ENCODE measurements around the gene ARHGEF26.
"Not testable (repeated sequence)": the region's sequence is repeated elsewhere in the genome, so short reads cannot be mapped to it uniquely, and the experiment has no call there.

Gene ARHGEF26

GRCh38 chr3:154120961-154121700, at the start of gene ARHGEF26:
Gene ARHGEF26, plus strand, starts transcription at chr3:154121390. Its CDS starts 603 bp downstream, at chr3:154121993.
- DNase-seq, result peak; percentile 52

GRCh38 chr3:154074966-154075365, 46.2 kb upstream of the ARHGEF26 start:
- no peak for DNase-seq

- no peak for DNase-seq
Observed at GRCh38 chr3:154078672-154079071, 42.5 kb upstream of the ARHGEF26 start.

- no peak for DNase-seq
Observed at GRCh38 chr3:154081305-154081704, 39.9 kb upstream of the ARHGEF26 start.

- no peak for DNase-seq
Observed at GRCh38 chr3:154085071-154085470, 36.1 kb upstream of the ARHGEF26 start.

GRCh38 chr3:154085799-154086198, 35.4 kb upstream of the ARHGEF26 start:
- no peak for DNase-seq

- DNase-seq, result no peak
Observed at GRCh38 chr3:154086286-154086685, 34.9 kb upstream of the ARHGEF26 start.

- DNase-seq, result not testable (repeated sequence)
Observed at GRCh38 chr3:154087756-154088480, 33.3 kb upstream of the ARHGEF26 start.

GRCh38 chr3:154089421-154090420, 31.5 kb upstream of the ARHGEF26 start:
- DNase-seq, result no peak

- no peak for DNase-seq
Observed at GRCh38 chr3:154094051-154094450, 27.1 kb upstream of the ARHGEF26 start.

GRCh38 chr3:154095832-154096421, 25.3 kb upstream of the ARHGEF26 start:
- no peak for DNase-seq

GRCh38 chr3:154098376-154098775, 22.8 kb upstream of the ARHGEF26 start:
- no peak for DNase-seq

- no peak for DNase-seq
Observed at GRCh38 chr3:154100556-154100955, 20.6 kb upstream of the ARHGEF26 start.

- DNase-seq, result no peak
Observed at GRCh38 chr3:154101250-154101649, 19.9 kb upstream of the ARHGEF26 start.

- no peak for DNase-seq
Observed at GRCh38 chr3:154102225-154102624, 19.0 kb upstream of the ARHGEF26 start.

- no peak for DNase-seq
Observed at GRCh38 chr3:154105218-154105975, 15.8 kb upstream of the ARHGEF26 start.

GRCh38 chr3:154111365-154111935, 9.7 kb upstream of the ARHGEF26 start:
- DNase-seq, result no peak

- no peak for DNase-seq
Observed at GRCh38 chr3:154112146-154112852, 8.9 kb upstream of the ARHGEF26 start.

- no peak for DNase-seq
Observed at GRCh38 chr3:154113609-154114008, 7.6 kb upstream of the ARHGEF26 start.

GRCh38 chr3:154115332-154115731, 5.9 kb upstream of the ARHGEF26 start:
- no peak for DNase-seq

- no peak for DNase-seq
Observed at GRCh38 chr3:154119951-154120350, 1.2 kb upstream of the ARHGEF26 start.

Measured in activated CD4-positive, CD25-positive, alpha-beta regulatory T cell treated with anti-CD3 and anti-CD28 coated beads, Interleukin-2, amount 50 U/mL, for 72 hours (primary cell).